MM.1S (cell line): ENCODE measurements around the gene HIF1AN.

ENCODE experiments used
- CTCF ChIP-seq: fragments of 300-600 bp; sonication (generic); IDR thresholded peaks from 2 replicates; pipeline ENCODE4 v1.5.1; 2016; ENCODE audit warnings: antibody characterized with exemption, low read length, mixed read lengths
- EZH2 ChIP-seq: fragments of 300-600 bp; sonication (generic); optimal IDR thresholded peaks from 2 replicates; pipeline ENCODE3; 2017; ENCODE audit warnings: low read depth, mild to moderate bottlenecking, antibody characterized with exemption, low read length, mixed read lengths
- EZH2phosphoT487 ChIP-seq: fragments of 300-600 bp; sonication (generic); IDR thresholded peaks from 2 replicates; pipeline ENCODE4 v1.6.1; 2018; ENCODE audit warnings: antibody characterized with exemption, low read length

GRCh38 chr10:100509241-100509840, 26.4 kb upstream of the HIF1AN start:
- no peak for TF ChIP-seq EZH2phosphoT487
- TF ChIP-seq CTCF, result no peak
- TF ChIP-seq EZH2, result no peak
